ENCODE measurements around the gene HYLS1.

GRCh38 chr11:125932301-125932700, 44.8 kb downstream of the HYLS1 start:
- TF ChIP-seq CTCF (IDR thresholded peaks at IDR 0.05) (no peak), POLR2A (IDR thresholded peaks at IDR 0.05) (no peak), POLR2AphosphoS5 (IDR thresholded peaks at IDR 0.05) (no peak)

Measured in sigmoid colon (tissue), 4 donors.